Testis (tissue), 2 donors: Measurements from ENCODE around the gene APIP.

Experiments used
- CTCF ChIP-seq, 3 experiments: fragments of 450-650 bp in 2 of 3; fragments of 200-600 bp in 1 of 3; sonication (generic) in 1 of 3; IDR thresholded peaks; one replicate each; pipeline ENCODE4 v1.5.1; 2016 to 2019; ENCODE audit warnings: antibody characterized with exemption in 3 of 3, mild to moderate bottlenecking in 2 of 3, moderate library complexity in 1 of 3
- POLR2A ChIP-seq: fragments of 450-650 bp; IDR thresholded peaks from one replicate; pipeline ENCODE4 v1.6.1; 2017; ENCODE audit warnings: antibody characterized with exemption, mild to moderate bottlenecking, moderate library complexity

- TF ChIP-seq CTCF (IDR thresholded peaks at IDR 0.05) (no peak), POLR2A (no peak)
Measured at GRCh38 chr11:34921156-34921555, 5.0 kb upstream of the APIP start.
